K562 (cell line): ENCODE measurements around the gene DBNDD1. TPM values are rescaled to one million over a fixed set of nuclear protein-coding genes. Genes with fewer than 3 reads are reported as not detected.

Source experiments
- ASH1L ChIP-seq: fragments of 450-650 bp; IDR thresholded peaks from 2 replicates; pipeline ENCODE4 v1.6.1; 2018; ENCODE audit warnings: borderline replicate concordance, mild to moderate bottlenecking, low read depth; ENCODE audit not compliant: partially characterized antibody
- BHLHE40 ChIP-seq: IDR thresholded peaks from 2 replicates; pipeline ENCODE4 v1.6.1; 2011; ENCODE audit warnings: low read length, improper control_type of control experiment
- ESRRA ChIP-seq: fragments of 450-650 bp; IDR thresholded peaks from 2 replicates; pipeline ENCODE4 v1.6.1; 2014; ENCODE audit warnings: low read depth, mild to moderate bottlenecking, moderate library complexity, borderline replicate concordance
- HDAC2 ChIP-seq: fragments of 450-650 bp; IDR thresholded peaks from 2 replicates; pipeline ENCODE4 v1.6.1; 2016; ENCODE audit warnings: mild to moderate bottlenecking
- NCOA2 ChIP-seq, 2 experiments: fragments of 450-650 bp; IDR thresholded peaks; 2 replicates each; pipeline ENCODE4 v1.6.1; 2018; ENCODE audit warnings: mild to moderate bottlenecking in 2 of 2, moderate library complexity in 1 of 2; ENCODE audit not compliant: partially characterized antibody in 2 of 2
- POU5F1 ChIP-seq: fragments of 150-350 bp; IDR thresholded peaks from 2 replicates; pipeline ENCODE4 v1.6.1; 2014; ENCODE audit warnings: borderline replicate concordance, low read length, low read depth, mild to moderate bottlenecking; ENCODE audit not compliant: partially characterized antibody
- PTBP1 ChIP-seq: fragments of 200-400 bp; formaldehyde crosslinking; IDR thresholded peaks from 2 replicates; pipeline ENCODE4 v1.6.1; 2017; ENCODE audit warnings: low read depth, low read length
- U2AF2 ChIP-seq: fragments of 200-400 bp; formaldehyde crosslinking; optimal IDR thresholded peaks from 2 replicates; pipeline ENCODE3; 2017; ENCODE audit warnings: low read depth, mild to moderate bottlenecking, low read length
- ZFP30 ChIP-seq: fragments of 250-450 bp; sonication (Bioruptor Pico); IDR thresholded peaks from 2 replicates; pipeline ENCODE4 v1.8.0; 2022; ENCODE audit warnings: moderate library complexity, mild to moderate bottlenecking, inconsistent platforms, borderline replicate concordance
- ZNF384 ChIP-seq: IDR thresholded peaks from 2 replicates; pipeline ENCODE4 v1.6.1; 2012; ENCODE audit warnings: low read depth, low read length, improper control_type of control experiment
- ZNF408 ChIP-seq: fragments of 250-450 bp; sonication (Bioruptor Pico); IDR thresholded peaks from 2 replicates; pipeline ENCODE4 v1.4.0; 2020; ENCODE audit warnings: low read depth, mild to moderate bottlenecking, moderate library complexity
- ZNF445 ChIP-seq: fragments of 250-450 bp; sonication (Bioruptor Pico); IDR thresholded peaks from 2 replicates; pipeline ENCODE4 v1.4.0; 2020; ENCODE audit warnings: low read depth, mild to moderate bottlenecking, moderate library complexity
- ZNF699 ChIP-seq: fragments of 250-450 bp; sonication (Bioruptor Pico); IDR thresholded peaks from 2 replicates; pipeline ENCODE4 v1.8.0; 2021; ENCODE audit warnings: mild to moderate bottlenecking, moderate library complexity; ENCODE audit not compliant: insufficient replicate concordance
- polyA plus RNA-seq, 8 experiments: library from polyadenylated mRNA; depleted of rRNA in 4 of 8; stranded (reverse) in 5 of 8; unstranded in 3 of 8; fragments of >200 nt; fragmentation: Nextera tagmentation in 2 of 8; fragmentation: Illumina TruSeq in 1 of 8; extraction: Ambion mirVana in 2 of 8; extraction: Trizol in 1 of 8; gene quantifications; 2 replicates each; pipeline versions ENCODE4 v1.2.1 to v1.2.3, GENCODE V29; 2011 to 2014; ENCODE audit warnings: inconsistent platforms in 1 of 8, missing spikeins in 1 of 8
- total RNA-seq, 7 experiments: library from RNA; depleted of rRNA in 6 of 7; stranded (reverse); fragments of >200 nt in 6 of 7; fragmentation: Illumina TruSeq in 2 of 7; extraction: Trizol in 2 of 7; gene quantifications; 2 replicates each; pipeline versions ENCODE4 v1.2.1 to v1.2.3, GENCODE V29; 2011 to 2021; ENCODE audit warnings: low replicate concordance in 1 of 7
- TF ChIP-seq, protein P1 (sequence below): sonication (generic); formaldehyde crosslinking; IDR thresholded peaks from 2 replicates; pipeline ENCODE4 v1.8.0; 2022; ENCODE audit warnings: missing genetic modification reagents, mild to moderate bottlenecking, borderline replicate concordance
- TF ChIP-seq, protein P2 (sequence below): fragments of 150-350 bp; conservative IDR thresholded peaks from 2 replicates; pipeline ENCODE4 v1.6.1; 2014; ENCODE audit warnings: low read length
- TF ChIP-seq, protein P3 (sequence below): fragments of 250-450 bp; sonication (Bioruptor Pico); IDR thresholded peaks from 2 replicates; pipeline ENCODE4 v1.4.0; 2020; ENCODE audit warnings: mild to moderate bottlenecking, moderate library complexity
- TF ChIP-seq, protein P4 (sequence below): fragments of 450-650 bp; formaldehyde crosslinking; IDR thresholded peaks from 2 replicates; pipeline ENCODE4 v1.4.0; 2020; ENCODE audit warnings: mild to moderate bottlenecking, moderate library complexity
- TF ChIP-seq, protein P5 (sequence below): sonication (generic); formaldehyde crosslinking; IDR thresholded peaks from 2 replicates; pipeline ENCODE4 v1.9.0; 2022; ENCODE audit warnings: mild to moderate bottlenecking, missing genetic modification reagents

The DBNDD1 gene
- total and polyA plus RNA-seq, 9 of the 15 experiments (the other 6 are each of a cell fraction or from before 2014, with no cell fraction given) = 0.55 to 13.0 (median 5.8) TPM

DNA sequence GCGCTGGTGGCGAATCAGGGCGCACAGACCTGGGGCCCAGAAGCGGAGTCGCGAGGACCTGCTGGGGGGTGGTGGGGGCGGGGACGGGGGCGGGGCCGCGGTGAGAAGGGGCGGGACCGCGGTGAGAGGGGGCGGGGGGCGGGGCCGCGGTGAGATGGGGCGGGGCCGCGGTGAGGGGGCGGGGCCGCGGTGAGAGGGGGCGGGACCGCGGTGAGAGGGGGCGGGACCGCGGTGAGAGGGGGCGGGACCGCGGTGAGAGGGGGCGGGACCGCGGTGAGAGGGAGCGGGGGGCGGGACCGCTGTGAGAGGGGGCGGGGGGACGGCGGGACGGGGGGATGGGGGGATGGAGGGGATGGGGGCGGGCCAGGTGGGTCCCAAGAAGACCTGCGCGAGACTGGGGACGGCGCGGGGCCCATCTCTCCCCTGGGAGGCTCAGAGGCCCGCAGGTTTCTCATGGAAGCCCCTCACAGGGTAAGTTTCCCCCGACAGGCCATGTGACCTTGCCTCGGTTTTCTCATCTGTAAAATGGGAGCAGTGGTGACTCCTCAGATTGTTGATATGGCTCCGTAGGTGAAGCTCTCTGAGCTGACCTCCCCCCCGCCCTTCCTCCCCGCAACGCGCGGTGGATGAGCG, 28.6 kb upstream of the DBNDD1 start (continued):
- TF ChIP-seq, protein P1, sequence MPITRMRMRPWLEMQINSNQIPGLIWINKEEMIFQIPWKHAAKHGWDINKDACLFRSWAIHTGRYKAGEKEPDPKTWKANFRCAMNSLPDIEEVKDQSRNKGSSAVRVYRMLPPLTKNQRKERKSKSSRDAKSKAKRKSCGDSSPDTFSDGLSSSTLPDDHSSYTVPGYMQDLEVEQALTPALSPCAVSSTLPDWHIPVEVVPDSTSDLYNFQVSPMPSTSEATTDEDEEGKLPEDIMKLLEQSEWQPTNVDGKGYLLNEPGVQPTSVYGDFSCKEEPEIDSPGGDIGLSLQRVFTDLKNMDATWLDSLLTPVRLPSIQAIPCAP (CRISPR knock-in tag) = no peak
- no peak for TF ChIP-seq ASH1L
- TF ChIP-seq PTBP1 = peak; percentile 71; the same call in 1 of the 2 replicates
- no peak for TF ChIP-seq ZNF384
- TF ChIP-seq, protein P2, sequence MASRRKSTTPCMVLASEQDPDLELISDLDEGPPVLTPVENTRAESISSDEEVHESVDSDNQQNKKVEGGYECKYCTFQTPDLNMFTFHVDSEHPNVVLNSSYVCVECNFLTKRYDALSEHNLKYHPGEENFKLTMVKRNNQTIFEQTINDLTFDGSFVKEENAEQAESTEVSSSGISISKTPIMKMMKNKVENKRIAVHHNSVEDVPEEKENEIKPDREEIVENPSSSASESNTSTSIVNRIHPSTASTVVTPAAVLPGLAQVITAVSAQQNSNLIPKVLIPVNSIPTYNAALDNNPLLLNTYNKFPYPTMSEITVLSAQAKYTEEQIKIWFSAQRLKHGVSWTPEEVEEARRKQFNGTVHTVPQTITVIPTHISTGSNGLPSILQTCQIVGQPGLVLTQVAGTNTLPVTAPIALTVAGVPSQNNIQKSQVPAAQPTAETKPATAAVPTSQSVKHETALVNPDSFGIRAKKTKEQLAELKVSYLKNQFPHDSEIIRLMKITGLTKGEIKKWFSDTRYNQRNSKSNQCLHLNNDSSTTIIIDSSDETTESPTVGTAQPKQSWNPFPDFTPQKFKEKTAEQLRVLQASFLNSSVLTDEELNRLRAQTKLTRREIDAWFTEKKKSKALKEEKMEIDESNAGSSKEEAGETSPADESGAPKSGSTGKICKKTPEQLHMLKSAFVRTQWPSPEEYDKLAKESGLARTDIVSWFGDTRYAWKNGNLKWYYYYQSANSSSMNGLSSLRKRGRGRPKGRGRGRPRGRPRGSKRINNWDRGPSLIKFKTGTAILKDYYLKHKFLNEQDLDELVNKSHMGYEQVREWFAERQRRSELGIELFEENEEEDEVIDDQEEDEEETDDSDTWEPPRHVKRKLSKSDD = no peak
- TF ChIP-seq U2AF2 = no peak
- TF ChIP-seq POU5F1 = no peak
- no peak for TF ChIP-seq BHLHE40
- no peak for TF ChIP-seq ZFP30 (CRISPR knock-in tag)
- no peak for TF ChIP-seq NCOA2 (IDR thresholded peaks at IDR 0.05; ENCODE audit: partially characterized antibody in 2 of 2)
- TF ChIP-seq, protein P3, sequence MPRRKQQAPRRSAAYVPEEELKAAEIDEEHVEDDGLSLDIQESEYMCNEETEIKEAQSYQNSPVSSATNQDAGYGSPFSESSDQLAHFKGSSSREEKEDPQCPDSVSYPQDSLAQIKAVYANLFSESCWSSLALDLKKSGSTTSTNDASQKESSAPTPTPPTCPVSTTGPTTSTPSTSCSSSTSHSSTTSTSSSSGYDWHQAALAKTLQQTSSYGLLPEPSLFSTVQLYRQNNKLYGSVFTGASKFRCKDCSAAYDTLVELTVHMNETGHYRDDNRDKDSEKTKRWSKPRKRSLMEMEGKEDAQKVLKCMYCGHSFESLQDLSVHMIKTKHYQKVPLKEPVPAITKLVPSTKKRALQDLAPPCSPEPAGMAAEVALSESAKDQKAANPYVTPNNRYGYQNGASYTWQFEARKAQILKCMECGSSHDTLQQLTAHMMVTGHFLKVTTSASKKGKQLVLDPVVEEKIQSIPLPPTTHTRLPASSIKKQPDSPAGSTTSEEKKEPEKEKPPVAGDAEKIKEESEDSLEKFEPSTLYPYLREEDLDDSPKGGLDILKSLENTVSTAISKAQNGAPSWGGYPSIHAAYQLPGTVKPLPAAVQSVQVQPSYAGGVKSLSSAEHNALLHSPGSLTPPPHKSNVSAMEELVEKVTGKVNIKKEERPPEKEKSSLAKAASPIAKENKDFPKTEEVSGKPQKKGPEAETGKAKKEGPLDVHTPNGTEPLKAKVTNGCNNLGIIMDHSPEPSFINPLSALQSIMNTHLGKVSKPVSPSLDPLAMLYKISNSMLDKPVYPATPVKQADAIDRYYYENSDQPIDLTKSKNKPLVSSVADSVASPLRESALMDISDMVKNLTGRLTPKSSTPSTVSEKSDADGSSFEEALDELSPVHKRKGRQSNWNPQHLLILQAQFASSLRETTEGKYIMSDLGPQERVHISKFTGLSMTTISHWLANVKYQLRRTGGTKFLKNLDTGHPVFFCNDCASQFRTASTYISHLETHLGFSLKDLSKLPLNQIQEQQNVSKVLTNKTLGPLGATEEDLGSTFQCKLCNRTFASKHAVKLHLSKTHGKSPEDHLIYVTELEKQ = no peak
- TF ChIP-seq HDAC2 = peak; percentile 60; the same call in 1 of the 2 replicates
- TF ChIP-seq, protein P4, sequence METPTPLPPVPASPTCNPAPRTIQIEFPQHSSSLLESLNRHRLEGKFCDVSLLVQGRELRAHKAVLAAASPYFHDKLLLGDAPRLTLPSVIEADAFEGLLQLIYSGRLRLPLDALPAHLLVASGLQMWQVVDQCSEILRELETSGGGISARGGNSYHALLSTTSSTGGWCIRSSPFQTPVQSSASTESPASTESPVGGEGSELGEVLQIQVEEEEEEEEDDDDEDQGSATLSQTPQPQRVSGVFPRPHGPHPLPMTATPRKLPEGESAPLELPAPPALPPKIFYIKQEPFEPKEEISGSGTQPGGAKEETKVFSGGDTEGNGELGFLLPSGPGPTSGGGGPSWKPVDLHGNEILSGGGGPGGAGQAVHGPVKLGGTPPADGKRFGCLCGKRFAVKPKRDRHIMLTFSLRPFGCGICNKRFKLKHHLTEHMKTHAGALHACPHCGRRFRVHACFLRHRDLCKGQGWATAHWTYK = no peak
- no peak for TF ChIP-seq ZNF408 (CRISPR knock-in tag)
- TF ChIP-seq ZNF699 (CRISPR knock-in tag) = no peak
- TF ChIP-seq, protein P5, sequence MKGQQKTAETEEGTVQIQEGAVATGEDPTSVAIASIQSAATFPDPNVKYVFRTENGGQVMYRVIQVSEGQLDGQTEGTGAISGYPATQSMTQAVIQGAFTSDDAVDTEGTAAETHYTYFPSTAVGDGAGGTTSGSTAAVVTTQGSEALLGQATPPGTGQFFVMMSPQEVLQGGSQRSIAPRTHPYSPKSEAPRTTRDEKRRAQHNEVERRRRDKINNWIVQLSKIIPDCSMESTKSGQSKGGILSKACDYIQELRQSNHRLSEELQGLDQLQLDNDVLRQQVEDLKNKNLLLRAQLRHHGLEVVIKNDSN (CRISPR knock-in tag) = peak; percentile 74
- no peak for TF ChIP-seq ZNF445 (CRISPR knock-in tag)
- peak; percentile 87 for TF ChIP-seq ESRRA
